Glutamatergic neuron (in vitro differentiated cells): ENCODE data around the gene IGFLR1. TPM values are rescaled to one million over a fixed set of nuclear protein-coding genes. Genes with fewer than 3 reads are reported as not detected.
"Not testable (repeated sequence)": the region's sequence is repeated elsewhere in the genome, so short reads cannot be mapped to it uniquely, and the experiment has no call there.

Experiments
- DNase-seq: peaks from one replicate; pipeline ENCODE4 v3.0.0; 2022
- H3K27ac Mint-ChIP-seq: one replicate; pipeline ENCODE4 v1.8.0; 2020; ENCODE audit warnings: mild to moderate bottlenecking, mixed read lengths, inconsistent platforms; ENCODE audit not compliant: unreplicated experiment
- H3K27me3 Mint-ChIP-seq: one replicate; pipeline ENCODE4 v1.8.0; 2020; ENCODE audit warnings: mild to moderate bottlenecking, moderate library complexity, mixed read lengths, inconsistent platforms; ENCODE audit not compliant: unreplicated experiment
- H3K36me3 Mint-ChIP-seq: one replicate; pipeline ENCODE4 v1.8.0; 2020; ENCODE audit warnings: mild to moderate bottlenecking, mixed read lengths, inconsistent platforms; ENCODE audit not compliant: unreplicated experiment
- H3K4me1 Mint-ChIP-seq: one replicate; pipeline ENCODE4 v1.8.0; 2020; ENCODE audit warnings: mild to moderate bottlenecking, low read depth, mixed read lengths, inconsistent platforms; ENCODE audit not compliant: unreplicated experiment
- H3K4me3 Mint-ChIP-seq: one replicate; pipeline ENCODE4 v1.8.0; 2020; ENCODE audit warnings: mild to moderate bottlenecking, mixed read lengths, inconsistent platforms; ENCODE audit not compliant: unreplicated experiment
- H3K9me3 Mint-ChIP-seq: one replicate; pipeline ENCODE4 v1.8.0; 2020; ENCODE audit warnings: mild to moderate bottlenecking, moderate library complexity, mixed read lengths, inconsistent platforms; ENCODE audit not compliant: unreplicated experiment
- CTCF ChIP-seq: fragments of 200-600 bp; sonication (generic); IDR thresholded peaks from one replicate; pipeline ENCODE4 v1.5.0; 2021; ENCODE audit not compliant: partially characterized antibody, unreplicated experiment
- total RNA-seq: library from RNA; stranded (reverse); fragmentation: NEBNext Ultra II Directional; extraction: Animal tissue kit (Norgen Biotek cat#: 25700); gene quantifications from one replicate; pipeline ENCODE4 v1.2.1, GENCODE V29; 2021; ENCODE audit not compliant: unreplicated experiment

The IGFLR1 gene
- total RNA-seq, 1 donor from 2014 or later, result 4.7 TPM

GRCh38 chr19:35725216-35725861 is 16.9 kb downstream of the IGFLR1 start:
- H3K4me1 Mint-ChIP-seq, result no peaks in the 10 kb centered on the region
- no peak for TF ChIP-seq CTCF
- peaks cover 9% of the 10 kb centered on the region for H3K9me3 Mint-ChIP-seq
- peaks cover 4% of the 10 kb centered on the region for H3K27me3 Mint-ChIP-seq
- no peak overlapping the region for H3K27ac Mint-ChIP-seq
- no peak for DNase-seq
- H3K4me3 Mint-ChIP-seq, result no peak overlapping the region
- H3K36me3 Mint-ChIP-seq, result peaks cover under 1% of the 10 kb centered on the region

DNA sequence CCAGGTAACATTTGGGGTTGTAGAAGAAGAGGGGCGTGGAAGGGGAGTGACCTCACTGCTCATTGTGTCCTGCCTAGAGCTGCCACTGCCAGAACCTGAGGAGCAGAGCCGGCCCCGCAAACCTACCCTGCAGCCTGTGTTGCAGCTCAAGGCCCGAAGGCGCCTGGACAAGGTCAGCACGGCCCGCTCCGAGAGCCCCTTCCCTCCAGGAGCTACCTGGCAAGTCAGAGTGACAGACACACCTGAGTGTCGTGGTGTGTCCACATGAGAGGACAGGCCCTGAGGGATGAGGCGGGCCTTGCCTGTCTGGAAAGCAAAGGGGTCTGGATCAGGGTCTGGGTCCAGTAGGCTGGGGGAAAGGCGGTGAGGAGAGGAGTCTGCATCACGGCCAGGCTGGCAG is 17.7 kb downstream of the IGFLR1 start:
- Mint-ChIP-seq H3K27ac (no peak overlapping the region), H3K4me1 (peaks cover 2% of the 10 kb centered on the region), H3K9me3 (peaks cover 9% of the 10 kb centered on the region), H3K36me3 (peaks cover 4% of the 10 kb centered on the region), H3K27me3 (peaks cover 4% of the 10 kb centered on the region), H3K4me3 (no peak overlapping the region)
- TF ChIP-seq CTCF, result no peak
- DNase-seq, result no peak

GRCh38 chr19:35724132-35724531 is 18.1 kb downstream of the IGFLR1 start:
- not testable (repeated sequence) for H3K36me3 Mint-ChIP-seq, H3K9me3 Mint-ChIP-seq, H3K4me3 Mint-ChIP-seq, H3K4me1 Mint-ChIP-seq, DNase-seq, H3K27ac Mint-ChIP-seq, H3K27me3 Mint-ChIP-seq

GRCh38 chr19:35723671-35724070 is 18.6 kb downstream of the IGFLR1 start:
- peaks cover 4% of the 10 kb centered on the region for H3K36me3 Mint-ChIP-seq
- H3K27me3 Mint-ChIP-seq, result peaks cover 5% of the 10 kb centered on the region
- H3K4me1 Mint-ChIP-seq, result peaks cover 5% of the 10 kb centered on the region
- H3K9me3 Mint-ChIP-seq, result peaks cover 9% of the 10 kb centered on the region
- no peak overlapping the region for H3K4me3 Mint-ChIP-seq
- TF ChIP-seq CTCF, result no peak
- DNase-seq, result no peak
- H3K27ac Mint-ChIP-seq, result no peak overlapping the region

GRCh38 chr19:35722897-35723296 is 19.4 kb downstream of the IGFLR1 start:
- Mint-ChIP-seq H3K27me3 (peaks cover 6% of the 10 kb centered on the region), H3K27ac (no peak overlapping the region), H3K36me3 (peaks cover 4% of the 10 kb centered on the region), H3K4me3 (no peak overlapping the region), H3K4me1 (peaks cover 5% of the 10 kb centered on the region), H3K9me3 (peaks cover 8% of the 10 kb centered on the region)
- no peak for TF ChIP-seq CTCF
- no peak for DNase-seq
